Spleen (tissue), 11 donors: ENCODE measurements around the gene ZNF280D. TPM values are rescaled to one million over a fixed set of nuclear protein-coding genes. Genes with fewer than 3 reads are reported as not detected.
A peak's percentile ranks its signal among the peaks of the same experiment; 100 is the strongest.

Experiments used
- DNase-seq: peaks from one replicate; pipeline ENCODE4 v3.0.0-alpha.2; 2020
- H3K27ac ChIP-seq, 8 donors: fragments of 200-600 bp; sonication (generic) in 7 of 8; 1 replicate in 4 of 8; 2 replicates in 4 of 8; pipeline versions ENCODE4 v1.5.0 to v1.8.0; 2016 to 2021; ENCODE audit warnings: inconsistent platforms in 4 of 8, mild to moderate bottlenecking in 4 of 8, moderate library complexity in 1 of 8
- H3K27me3 ChIP-seq, 7 donors: fragments of 200-600 bp; sonication (generic) in 6 of 7; replicated peaks in 1 of 7; 1 replicate in 4 of 7; 2 replicates in 3 of 7; pipeline versions ENCODE4 v1.5.0 to v1.8.0; 2016 to 2021; ENCODE audit warnings: inconsistent platforms in 3 of 7, mild to moderate bottlenecking in 1 of 7
- H3K36me3 ChIP-seq, 6 donors: fragments of 200-600 bp; sonication (generic) in 5 of 6; 1 replicate in 4 of 6; 2 replicates in 2 of 6; pipeline versions ENCODE4 v1.5.0 to v1.8.0; 2016 to 2021; ENCODE audit warnings: inconsistent platforms in 2 of 6
- H3K4me1 ChIP-seq, 6 donors: fragments of 200-600 bp; sonication (generic) in 5 of 6; 1 replicate in 3 of 6; 2 replicates in 3 of 6; pipeline versions ENCODE4 v1.5.0 to v1.8.0; 2016 to 2021; ENCODE audit warnings: inconsistent platforms in 3 of 6
- H3K4me3 ChIP-seq, 8 donors: fragments of 200-600 bp; sonication (generic) in 7 of 8; 1 replicate in 4 of 8; 2 replicates in 4 of 8; pipeline versions ENCODE4 v1.5.0 to v1.8.0; 2016 to 2021; ENCODE audit warnings: inconsistent platforms in 4 of 8, mild to moderate bottlenecking in 4 of 8, moderate library complexity in 2 of 8
- H3K9me3 ChIP-seq, 8 donors: fragments of 200-600 bp; sonication (generic) in 7 of 8; 1 replicate in 4 of 8; 2 replicates in 4 of 8; pipeline versions ENCODE4 v1.5.0 to v1.8.0; 2016 to 2021; ENCODE audit warnings: inconsistent platforms in 4 of 8
- POLR2A ChIP-seq, 3 donors: fragments of 450-650 bp; IDR thresholded peaks; one replicate each; pipeline ENCODE4 v1.5.1; 2017; ENCODE audit warnings: antibody characterized with exemption in 3 of 3, mild to moderate bottlenecking in 1 of 3
- POLR2AphosphoS5 ChIP-seq, 3 donors: sonication (generic); formaldehyde crosslinking; IDR thresholded peaks; one replicate each; pipeline ENCODE4 v1.5.1; 2017; ENCODE audit warnings: antibody characterized with exemption in 3 of 3
- WGBS, 5 donors: extraction: QIAGEN DNeasy Blood & Tissue Kit in 3 of 5; methylation state at CpG; one replicate each; pipeline versions ENCODE4 v1.1.5 to v1.1.7; 2013 to 2018; 5-methylcytosine and 5-hydroxymethylcytosine counted together
- intact Hi-C: fragments of 100-400 bp; cut with DNase I; formaldehyde crosslinking; loops from one replicate; pipeline ENCODE4 v1.15.0; 2023; ENCODE audit warnings: low total_unique reads
- polyA plus RNA-seq, 3 donors: library from polyadenylated mRNA; stranded (reverse); fragments of 200-250 nt; gene quantifications; one replicate each; pipeline ENCODE4 v1.2.1, GENCODE V29; 2013
- total RNA-seq, 7 donors: library from RNA; depleted of rRNA in 3 of 7; stranded (reverse); fragments of >200 nt in 3 of 7; fragmentation: NEBNext Ultra II Directional in 4 of 7; extraction: Animal tissue kit (Norgen Biotek cat#: 25700) in 4 of 7; gene quantifications; one replicate each; pipeline versions ENCODE4 v1.1.0 to v1.2.1, GENCODE V29; 2016 to 2021
- TF ChIP-seq, protein P1 (sequence below), 11 experiments: fragments of 200-600 bp in 7 of 11; fragments of 450-650 bp in 4 of 11; sonication (generic) in 4 of 11; IDR thresholded peaks in 8 of 11; conservative IDR thresholded peaks in 3 of 11; 1 replicate in 7 of 11; 2 replicates in 4 of 11; pipeline versions ENCODE4 v1.4.0 to v1.8.0; 2016 to 2021; ENCODE audit warnings: antibody characterized with exemption in 11 of 11, inconsistent platforms in 4 of 11, mild to moderate bottlenecking in 1 of 11
- donor health status: healthy with polysubstance abuse.
- donor health status: DM: no; HTN: no; CAD: no; lungs with moderate emphysema.
- donor health status: DM: no; HTN: no; CAD: no.
- donor health status: Bipolar disorder and iron deficiency.
- donor health status: healthy.
- donor health status: DM: no; HTN: no; CAD: no.
- donor health status: DM: yes; HTN: yes; CAD: no.

Gene ZNF280D
- total and polyA plus RNA-seq, 10 donors, result 15.5 to 71.3 (median 44.4) TPM

DNA sequence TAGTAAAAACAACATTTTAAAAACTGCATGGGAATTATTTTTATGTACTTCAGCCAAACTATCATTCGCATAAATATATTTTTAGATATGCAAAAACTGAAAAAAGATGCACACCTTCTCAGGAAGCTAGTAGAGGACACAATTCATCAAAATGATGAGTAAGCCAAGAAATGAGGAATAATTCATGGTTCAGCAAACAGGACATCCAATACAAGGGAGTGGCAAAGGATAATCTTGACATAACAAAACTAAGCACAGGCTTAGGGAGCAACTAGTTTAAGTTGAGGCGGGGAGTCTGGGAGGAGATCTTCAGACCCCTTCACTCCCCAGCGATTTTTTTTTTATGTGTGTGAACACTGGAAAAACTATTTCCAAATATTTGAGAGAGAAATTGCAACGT, 93.7 kb downstream of the ZNF280D start:
- H3K36me3 ChIP-seq, result peaks cover 0 to 7% (median 0%) of the 10 kb centered on the region in 6 donors
- no peak for DNase-seq
- H3K4me1 ChIP-seq, result no peaks in the 10 kb centered on the region
- 88 to 93% (median 90%) methylated on average over 4 of the region's 4 CpGs for WGBS, 5 donors
- no peak overlapping the region for H3K27ac ChIP-seq
- no peaks in the 10 kb centered on the region for H3K9me3 ChIP-seq
- intact Hi-C loops, result no loop called here
- H3K4me3 ChIP-seq, result no peak overlapping the region
- TF ChIP-seq, protein P1, sequence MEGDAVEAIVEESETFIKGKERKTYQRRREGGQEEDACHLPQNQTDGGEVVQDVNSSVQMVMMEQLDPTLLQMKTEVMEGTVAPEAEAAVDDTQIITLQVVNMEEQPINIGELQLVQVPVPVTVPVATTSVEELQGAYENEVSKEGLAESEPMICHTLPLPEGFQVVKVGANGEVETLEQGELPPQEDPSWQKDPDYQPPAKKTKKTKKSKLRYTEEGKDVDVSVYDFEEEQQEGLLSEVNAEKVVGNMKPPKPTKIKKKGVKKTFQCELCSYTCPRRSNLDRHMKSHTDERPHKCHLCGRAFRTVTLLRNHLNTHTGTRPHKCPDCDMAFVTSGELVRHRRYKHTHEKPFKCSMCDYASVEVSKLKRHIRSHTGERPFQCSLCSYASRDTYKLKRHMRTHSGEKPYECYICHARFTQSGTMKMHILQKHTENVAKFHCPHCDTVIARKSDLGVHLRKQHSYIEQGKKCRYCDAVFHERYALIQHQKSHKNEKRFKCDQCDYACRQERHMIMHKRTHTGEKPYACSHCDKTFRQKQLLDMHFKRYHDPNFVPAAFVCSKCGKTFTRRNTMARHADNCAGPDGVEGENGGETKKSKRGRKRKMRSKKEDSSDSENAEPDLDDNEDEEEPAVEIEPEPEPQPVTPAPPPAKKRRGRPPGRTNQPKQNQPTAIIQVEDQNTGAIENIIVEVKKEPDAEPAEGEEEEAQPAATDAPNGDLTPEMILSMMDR (IDR thresholded peaks at IDR 0.05 in 8 of 11, conservative IDR thresholded peaks at IDR 0.05 in 3 of 11), result no peak
- no peak for TF ChIP-seq POLR2AphosphoS5 (IDR thresholded peaks at IDR 0.05)
- TF ChIP-seq POLR2A (IDR thresholded peaks at IDR 0.05), result no peak
- H3K27me3 ChIP-seq, result no peaks in the 10 kb centered on the region

DNA sequence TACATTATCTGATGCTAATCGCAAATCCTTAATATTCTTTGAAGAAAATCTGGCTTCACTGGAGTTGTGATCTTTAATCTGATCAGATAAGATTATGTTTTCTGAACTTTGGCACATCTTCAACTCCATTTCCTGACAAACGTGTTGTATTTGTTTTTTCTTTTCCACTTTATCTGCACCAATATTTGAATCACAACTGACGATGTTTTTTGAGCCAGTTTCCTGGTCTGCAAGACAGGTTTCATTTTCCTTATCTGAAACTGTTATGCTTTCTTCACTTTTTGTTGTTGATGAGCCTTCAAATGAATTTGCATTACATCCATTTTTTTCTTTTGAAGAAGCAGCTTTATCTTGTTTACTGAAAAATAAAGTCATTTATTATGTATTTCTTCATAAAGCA, 101.5 kb downstream of the ZNF280D start:
- H3K36me3 ChIP-seq, result peaks cover 0 to 24% (median 0%) of the 10 kb centered on the region in 6 donors
- TF ChIP-seq POLR2A (IDR thresholded peaks at IDR 0.05) (no peak), POLR2AphosphoS5 (IDR thresholded peaks at IDR 0.05) (no peak)
- TF ChIP-seq, protein P1 (IDR thresholded peaks at IDR 0.05 in 8 of 11, conservative IDR thresholded peaks at IDR 0.05 in 3 of 11), result no peak
- WGBS, 5 donors, result 57 to 71% (median 62%) methylated on average over 3 of the region's 3 CpGs
- no peaks in the 10 kb centered on the region for H3K27me3 ChIP-seq
- H3K9me3 ChIP-seq, result no peaks in the 10 kb centered on the region
- no peak for DNase-seq
- H3K4me1 ChIP-seq, result no peaks in the 10 kb centered on the region
- intact Hi-C loops, result no loop called here
- H3K27ac ChIP-seq, result peak overlapping the region in 2 of 8 donors; percentile 7 to 12
- H3K4me3 ChIP-seq, result no peak overlapping the region

DNA sequence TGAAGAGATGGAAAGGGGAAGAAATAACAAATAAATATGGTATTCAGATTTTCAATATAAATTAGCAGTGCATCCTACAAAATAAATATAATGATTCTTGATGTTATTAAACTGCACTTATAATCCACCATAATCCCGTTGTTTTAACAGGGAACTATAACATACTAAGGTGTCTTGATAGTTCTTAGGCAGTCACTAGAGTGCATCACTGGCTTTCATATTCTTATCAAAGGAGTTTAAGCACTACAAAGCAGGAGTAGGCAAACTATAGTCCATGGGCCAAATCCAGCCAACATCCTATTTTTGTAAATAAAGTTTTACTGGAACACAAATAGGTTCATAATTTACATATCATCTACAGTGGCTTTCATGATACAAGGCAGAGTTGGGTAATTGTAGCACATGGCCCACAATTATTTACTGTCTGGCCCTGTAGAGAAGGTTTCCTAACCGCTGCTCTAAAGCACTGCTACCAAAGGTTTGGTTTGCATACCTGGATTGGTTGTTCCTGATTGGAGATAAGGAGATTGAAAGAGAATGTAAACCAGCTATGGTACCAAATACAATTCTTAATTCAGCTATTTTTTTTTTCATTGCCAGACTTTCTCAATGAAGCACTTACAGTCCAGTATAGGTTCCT, 104.3 kb downstream of the ZNF280D start:
- TF ChIP-seq POLR2AphosphoS5 (IDR thresholded peaks at IDR 0.05) (no peak), POLR2A (IDR thresholded peaks at IDR 0.05) (no peak)
- TF ChIP-seq, protein P1 (IDR thresholded peaks at IDR 0.05 in 8 of 11, conservative IDR thresholded peaks at IDR 0.05 in 3 of 11), result no peak
- 96 to 100% (median 99%) methylated on average over 2 of the region's 2 CpGs for WGBS, 5 donors

DNA sequence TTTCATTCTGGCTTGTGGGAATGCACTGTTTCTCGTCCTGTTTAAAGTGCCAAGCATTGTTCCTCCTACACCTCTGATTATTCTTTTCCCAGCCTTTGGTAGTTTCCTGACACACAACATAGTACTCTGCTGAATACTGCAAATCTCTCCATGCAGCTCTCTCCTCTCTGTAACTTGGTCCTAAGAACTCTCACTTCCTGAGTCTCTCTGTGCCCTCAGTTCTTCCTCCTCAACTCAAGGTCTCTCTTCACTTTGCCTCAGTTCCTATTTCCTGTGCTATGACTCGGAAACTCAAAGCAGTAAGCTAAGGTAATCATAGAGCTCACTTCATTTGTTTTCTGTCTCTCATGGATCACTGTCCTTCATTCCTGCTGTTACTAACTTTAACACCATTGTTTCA, 113.4 kb downstream of the ZNF280D start:
- WGBS, 5 donors, result 41 to 59% (median 57%) methylated on average over 2 of the region's 2 CpGs
- Histone ChIP-seq H3K36me3 (no peaks in the 10 kb centered on the region), H3K27me3 (no peaks in the 10 kb centered on the region), H3K27ac (peak overlapping the region in 5 of 8 donors; percentile 15 to 43 (median 22)), H3K9me3 (peaks cover 0 to 9% (median 0%) of the 10 kb centered on the region in 8 donors), H3K4me3 (no peak overlapping the region), H3K4me1 (no peaks in the 10 kb centered on the region)
- DNase-seq, result no peak
- TF ChIP-seq POLR2AphosphoS5 (IDR thresholded peaks at IDR 0.05), result peak in 1 of 3 donors; percentile 9
- TF ChIP-seq, protein P1 (IDR thresholded peaks at IDR 0.05 in 8 of 11, conservative IDR thresholded peaks at IDR 0.05 in 3 of 11), result no peak
- intact Hi-C loops, result no loop called here

More for the DNA sequence above, 104.3 kb downstream of the ZNF280D start:
- intact Hi-C loops, result no loop called here
- H3K4me3 ChIP-seq, result no peak overlapping the region
- no peak for DNase-seq
- no peaks in the 10 kb centered on the region for H3K9me3 ChIP-seq
- H3K27me3 ChIP-seq, result no peaks in the 10 kb centered on the region
- no peaks in the 10 kb centered on the region for H3K4me1 ChIP-seq
- peaks cover 0 to 24% (median 0%) of the 10 kb centered on the region in 6 donors for H3K36me3 ChIP-seq
- H3K27ac ChIP-seq, result no peak overlapping the region
